ENCODE results near the gene DNAI2.

DNA sequence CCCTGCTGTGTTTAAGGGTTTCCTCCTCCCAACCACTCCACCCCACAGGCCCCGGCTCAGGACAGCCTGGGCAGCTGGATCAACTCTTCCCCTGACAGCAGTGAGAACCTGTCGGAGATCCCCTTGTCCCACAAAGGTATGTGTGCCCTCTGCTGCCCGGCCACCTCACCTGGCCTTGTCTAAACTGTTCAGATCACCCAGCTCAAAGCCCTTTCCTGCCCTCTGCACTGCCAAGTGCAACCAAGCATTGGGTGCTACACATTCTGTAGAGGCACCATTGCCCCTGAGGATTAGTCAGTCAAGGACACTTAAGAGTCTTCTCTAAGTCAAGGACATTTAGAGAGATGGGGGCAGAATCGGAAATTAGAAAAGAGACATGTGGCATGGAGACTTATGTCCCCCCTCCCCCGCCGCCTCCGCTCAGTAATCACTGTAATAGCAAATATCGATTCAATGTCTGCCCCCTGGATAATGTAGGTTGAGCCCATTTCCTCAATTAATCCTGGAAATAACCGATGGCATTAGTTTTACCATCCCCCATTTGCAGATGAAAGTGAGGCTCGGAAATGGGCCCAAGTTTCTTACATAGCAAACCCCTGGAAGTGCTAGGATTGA, 79.5 kb downstream of the DNAI2 start:
- TF ChIP-seq CTCF (IDR thresholded peaks at IDR 0.05; ENCODE audit: poor library complexity, severe bottlenecking), result no peak
- no peak for TF ChIP-seq EZH2 (IDR thresholded peaks at IDR 0.05; ENCODE audit: borderline replicate concordance, insufficient read depth, low read length, poor library complexity, severe bottlenecking)
- TF ChIP-seq, protein P1, sequence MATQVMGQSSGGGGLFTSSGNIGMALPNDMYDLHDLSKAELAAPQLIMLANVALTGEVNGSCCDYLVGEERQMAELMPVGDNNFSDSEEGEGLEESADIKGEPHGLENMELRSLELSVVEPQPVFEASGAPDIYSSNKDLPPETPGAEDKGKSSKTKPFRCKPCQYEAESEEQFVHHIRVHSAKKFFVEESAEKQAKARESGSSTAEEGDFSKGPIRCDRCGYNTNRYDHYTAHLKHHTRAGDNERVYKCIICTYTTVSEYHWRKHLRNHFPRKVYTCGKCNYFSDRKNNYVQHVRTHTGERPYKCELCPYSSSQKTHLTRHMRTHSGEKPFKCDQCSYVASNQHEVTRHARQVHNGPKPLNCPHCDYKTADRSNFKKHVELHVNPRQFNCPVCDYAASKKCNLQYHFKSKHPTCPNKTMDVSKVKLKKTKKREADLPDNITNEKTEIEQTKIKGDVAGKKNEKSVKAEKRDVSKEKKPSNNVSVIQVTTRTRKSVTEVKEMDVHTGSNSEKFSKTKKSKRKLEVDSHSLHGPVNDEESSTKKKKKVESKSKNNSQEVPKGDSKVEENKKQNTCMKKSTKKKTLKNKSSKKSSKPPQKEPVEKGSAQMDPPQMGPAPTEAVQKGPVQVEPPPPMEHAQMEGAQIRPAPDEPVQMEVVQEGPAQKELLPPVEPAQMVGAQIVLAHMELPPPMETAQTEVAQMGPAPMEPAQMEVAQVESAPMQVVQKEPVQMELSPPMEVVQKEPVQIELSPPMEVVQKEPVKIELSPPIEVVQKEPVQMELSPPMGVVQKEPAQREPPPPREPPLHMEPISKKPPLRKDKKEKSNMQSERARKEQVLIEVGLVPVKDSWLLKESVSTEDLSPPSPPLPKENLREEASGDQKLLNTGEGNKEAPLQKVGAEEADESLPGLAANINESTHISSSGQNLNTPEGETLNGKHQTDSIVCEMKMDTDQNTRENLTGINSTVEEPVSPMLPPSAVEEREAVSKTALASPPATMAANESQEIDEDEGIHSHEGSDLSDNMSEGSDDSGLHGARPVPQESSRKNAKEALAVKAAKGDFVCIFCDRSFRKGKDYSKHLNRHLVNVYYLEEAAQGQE (IDR thresholded peaks at IDR 0.05; ENCODE audit: borderline replicate concordance), result no peak
- no peak for TF ChIP-seq SMC3 (conservative IDR thresholded peaks at IDR 0.05; ENCODE audit: poor library complexity)
- no peak for TF ChIP-seq TAF1 (IDR thresholded peaks at IDR 0.05; ENCODE audit: low read depth)
- no peak for TF ChIP-seq RAD21 (conservative IDR thresholded peaks at IDR 0.05)
- no peak for TF ChIP-seq EP300 (conservative IDR thresholded peaks at IDR 0.05; ENCODE audit: poor library complexity, severe bottlenecking)

Measured in neural cell (in vitro differentiated cells).